Measurements from ENCODE around the gene SLC45A3.

GRCh38 chr1:205670150-205670446, 10.2 kb downstream of the SLC45A3 start:
- TF ChIP-seq CTCF (IDR thresholded peaks at IDR 0.05; ENCODE audit: insufficient read depth, low read length) (no peak), POLR2AphosphoS5 (IDR thresholded peaks at IDR 0.05; ENCODE audit: low read depth) (no peak)
